SW 1271 (cell line): ENCODE data around the gene POLR3H.

Experiments
- DNase-seq, 2 experiments: peaks; one replicate each; lab custom pipeline; 2025; lab: John Stamatoyannopoulos, UW

Gene POLR3H

GRCh38 chr22:41516462-41516861, 27.8 kb downstream of the POLR3H start:
- DNase-seq = no peak

GRCh38 chr22:41513391-41513790, 30.9 kb downstream of the POLR3H start:
- no peak for DNase-seq

GRCh38 chr22:41512421-41513194, 31.7 kb downstream of the POLR3H start:
- DNase-seq = peak in 1 of 2 experiments; percentile 5

GRCh38 chr22:41511521-41511968, 32.7 kb downstream of the POLR3H start:
- DNase-seq = no peak

GRCh38 chr22:41508770-41509170, 35.5 kb downstream of the POLR3H start:
- no peak for DNase-seq

GRCh38 chr22:41507330-41508063, 36.8 kb downstream of the POLR3H start:
- no peak for DNase-seq

GRCh38 chr22:41505511-41506220, 38.6 kb downstream of the POLR3H start:
- no peak for DNase-seq

GRCh38 chr22:41504816-41505215, 39.5 kb downstream of the POLR3H start:
- DNase-seq = no peak

GRCh38 chr22:41504397-41504796, 39.9 kb downstream of the POLR3H start:
- no peak for DNase-seq

- DNase-seq = peak in 1 of 2 experiments; percentile 12
Measured at GRCh38 chr22:41501209-41501608, 43.1 kb downstream of the POLR3H start.

- DNase-seq = no peak
Measured at GRCh38 chr22:41500303-41500702, 44.0 kb downstream of the POLR3H start.

- no peak for DNase-seq
Measured at GRCh38 chr22:41499624-41500280, 44.5 kb downstream of the POLR3H start.

- DNase-seq = no peak
Measured at GRCh38 chr22:41498303-41498835, 45.9 kb downstream of the POLR3H start.

GRCh38 chr22:41491374-41492100, 52.7 kb downstream of the POLR3H start:
- DNase-seq = no peak

- DNase-seq = no peak
Measured at GRCh38 chr22:41488596-41489385, 55.5 kb downstream of the POLR3H start.

GRCh38 chr22:41488076-41488475, 56.2 kb downstream of the POLR3H start:
- DNase-seq = no peak

- no peak for DNase-seq
Measured at GRCh38 chr22:41487037-41487935, 57.0 kb downstream of the POLR3H start.

- no peak for DNase-seq
Measured at GRCh38 chr22:41485033-41485432, 59.2 kb downstream of the POLR3H start.

- DNase-seq = no peak
Measured at GRCh38 chr22:41482319-41482935, 61.8 kb downstream of the POLR3H start.
